ENCODE data around the gene L3MBTL4.
A peak's percentile ranks its signal among the peaks of the same experiment; 100 is the strongest.

The L3MBTL4 gene

DNA sequence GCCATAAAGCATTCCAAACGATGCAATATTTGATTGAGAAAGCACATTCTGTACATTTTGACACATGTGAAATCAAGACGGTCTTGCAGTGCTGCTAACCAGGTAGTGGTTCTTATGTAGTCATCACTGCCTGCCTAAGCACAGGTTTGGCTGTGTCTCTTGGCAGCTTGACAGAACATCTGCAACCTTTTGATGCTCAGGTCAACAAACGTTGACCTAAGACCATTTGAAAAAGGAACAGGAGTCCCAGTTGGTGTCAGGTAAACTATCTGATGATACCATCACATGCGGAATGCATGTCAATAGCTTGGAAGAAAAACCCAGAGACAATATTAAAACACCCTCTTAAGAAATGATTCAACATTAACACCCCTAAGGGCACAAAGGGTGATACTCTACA is 80.7 kb downstream of the L3MBTL4 start:
- TF ChIP-seq CTCF (IDR thresholded peaks at IDR 0.05; ENCODE audit: control insufficient read depth, extremely low read depth, insufficient read depth) = no peak
- H3K4me3 ChIP-seq (ENCODE audit: low read depth, low read length) = no peak overlapping the region
- no peak for DNase-seq (ENCODE audit: low read depth)

DNA sequence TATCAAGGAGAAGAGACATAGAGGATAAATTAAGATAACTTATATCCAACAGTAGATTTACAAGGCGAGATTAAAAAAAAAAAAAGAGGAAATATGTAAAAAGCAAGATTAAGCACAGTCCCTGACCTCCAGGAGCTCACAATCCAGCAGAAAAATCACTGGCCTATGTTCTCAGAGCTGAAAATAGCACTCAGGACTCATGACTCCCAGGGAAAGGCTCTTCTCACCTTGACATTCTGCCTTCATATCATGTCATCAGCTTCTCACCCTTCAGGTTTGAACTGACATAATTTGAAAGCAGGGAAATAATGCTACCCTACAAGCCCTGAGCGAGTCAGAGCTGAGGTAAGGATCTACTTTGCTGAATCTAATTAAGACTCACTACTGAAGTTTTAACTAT is 82.8 kb downstream of the L3MBTL4 start:
- no peak overlapping the region for H3K4me3 ChIP-seq (ENCODE audit: low read depth, low read length)
- DNase-seq (ENCODE audit: low read depth) = no peak
- no peak for TF ChIP-seq CTCF (IDR thresholded peaks at IDR 0.05; ENCODE audit: control insufficient read depth, extremely low read depth, insufficient read depth)

- DNase-seq (ENCODE audit: low read depth) = no peak
- no peak for TF ChIP-seq CTCF (IDR thresholded peaks at IDR 0.05; ENCODE audit: control insufficient read depth, extremely low read depth, insufficient read depth)
- H3K4me3 ChIP-seq (ENCODE audit: low read depth, low read length) = no peak overlapping the region
Observed at GRCh38 chr18:6330786-6331185, 83.9 kb downstream of the L3MBTL4 start.

GRCh38 chr18:6328621-6329010 is 86.1 kb downstream of the L3MBTL4 start:
- no peak overlapping the region for H3K4me3 ChIP-seq (ENCODE audit: low read depth, low read length)
- peak; percentile 4 for DNase-seq (ENCODE audit: low read depth)
- TF ChIP-seq CTCF (IDR thresholded peaks at IDR 0.05; ENCODE audit: control insufficient read depth, extremely low read depth, insufficient read depth) = no peak

DNA sequence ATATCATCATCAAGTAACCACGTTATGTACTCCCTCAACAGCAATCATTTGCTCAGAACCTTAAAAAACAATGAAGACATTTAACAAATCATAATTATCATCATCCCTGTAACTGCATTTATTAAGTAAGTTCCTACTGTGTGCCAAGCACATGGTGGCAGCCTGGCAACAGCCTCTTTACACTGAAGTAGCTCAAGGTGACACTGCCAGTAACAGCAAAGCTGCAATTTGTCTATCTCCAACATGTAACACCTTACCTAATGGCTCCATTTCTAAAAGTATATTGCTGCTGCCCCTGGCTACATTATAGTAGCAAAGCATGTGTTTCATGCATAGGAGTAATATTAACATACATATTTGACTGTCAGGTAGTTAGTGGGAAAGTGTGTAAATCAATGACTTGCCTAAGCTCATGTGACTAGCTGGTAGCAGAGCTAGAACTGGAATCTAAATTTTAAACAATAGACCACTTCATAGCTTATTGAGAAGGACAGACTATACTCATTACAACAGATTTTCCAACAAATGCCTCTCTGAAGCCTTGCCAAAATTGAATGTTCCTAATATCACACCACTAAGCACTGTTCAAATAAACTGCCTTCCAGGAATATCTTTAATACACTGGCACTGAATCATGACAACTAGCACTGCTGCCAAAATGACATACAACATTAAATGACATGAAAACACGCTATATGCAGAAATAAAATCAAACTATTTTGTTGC is 86.7 kb downstream of the L3MBTL4 start:
- no peak overlapping the region for H3K4me3 ChIP-seq (ENCODE audit: low read depth, low read length)
- DNase-seq (ENCODE audit: low read depth) = peak; percentile 52
- no peak for TF ChIP-seq CTCF (IDR thresholded peaks at IDR 0.05; ENCODE audit: control insufficient read depth, extremely low read depth, insufficient read depth)

- no peak for DNase-seq (ENCODE audit: low read depth)
- TF ChIP-seq CTCF (IDR thresholded peaks at IDR 0.05; ENCODE audit: control insufficient read depth, extremely low read depth, insufficient read depth) = no peak
- H3K4me3 ChIP-seq (ENCODE audit: low read depth, low read length) = no peak overlapping the region
Observed at GRCh38 chr18:6327485-6327884, 87.2 kb downstream of the L3MBTL4 start.

DNA sequence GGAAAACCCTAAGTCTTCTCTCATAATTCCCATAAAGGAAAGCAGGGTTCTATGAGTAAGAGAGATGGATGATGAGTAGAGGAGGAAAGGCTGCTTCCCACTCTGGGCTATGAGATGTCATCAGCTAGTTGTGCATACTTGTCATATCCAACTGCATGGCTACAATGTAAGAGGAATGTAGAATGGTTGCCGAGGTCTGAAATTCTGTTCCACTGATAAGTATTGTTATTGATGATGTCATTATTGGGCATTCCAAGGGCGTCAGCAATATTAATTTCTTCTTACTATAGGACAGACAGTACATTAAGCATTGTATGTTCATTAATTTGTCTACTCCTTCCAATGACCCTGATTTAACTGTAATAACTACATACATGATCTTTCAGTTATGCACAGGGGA is 88.1 kb downstream of the L3MBTL4 start:
- no peak for DNase-seq (ENCODE audit: low read depth)
- TF ChIP-seq CTCF (IDR thresholded peaks at IDR 0.05; ENCODE audit: control insufficient read depth, extremely low read depth, insufficient read depth) = no peak
- H3K4me3 ChIP-seq (ENCODE audit: low read depth, low read length) = no peak overlapping the region
